Nephron (organoid): ENCODE measurements around the gene DOCK9.
A peak's percentile ranks its signal among the peaks of the same experiment; 100 is the strongest.

ENCODE experiments used
- H3K27ac Mint-ChIP-seq, 3 experiments: 2 replicates each; pipeline ENCODE4 v1.8.0; 2020; ENCODE audit warnings: mixed read lengths in 3 of 3, mild to moderate bottlenecking in 2 of 3, moderate library complexity in 1 of 3
- H3K27me3 Mint-ChIP-seq: 2 replicates; pipeline ENCODE4 v1.8.0; 2021; ENCODE audit warnings: low read depth, mild to moderate bottlenecking, moderate library complexity, mixed read lengths
- H3K36me3 Mint-ChIP-seq: 2 replicates; pipeline ENCODE4 v1.8.0; 2020; ENCODE audit warnings: low read depth, mixed read lengths
- H3K4me1 Mint-ChIP-seq: 2 replicates; pipeline ENCODE4 v1.8.0; 2020; ENCODE audit warnings: mixed read lengths
- H3K4me3 Mint-ChIP-seq, 3 experiments: 2 replicates each; pipeline ENCODE4 v1.8.0; 2020; ENCODE audit warnings: mild to moderate bottlenecking in 3 of 3, mixed read lengths in 3 of 3, moderate library complexity in 2 of 3
- H3K9me3 Mint-ChIP-seq: 2 replicates; pipeline ENCODE4 v1.8.0; 2020; ENCODE audit warnings: mixed read lengths
- TF ChIP-seq, protein P1 (sequence below), 3 experiments: fragments of 200-600 bp; sonication (generic); IDR thresholded peaks; one replicate each; pipeline ENCODE4 v1.5.0; 2021; ENCODE audit warnings: antibody characterized with exemption in 3 of 3; ENCODE audit not compliant: unreplicated experiment in 3 of 3

DOCK9 gene

DNA sequence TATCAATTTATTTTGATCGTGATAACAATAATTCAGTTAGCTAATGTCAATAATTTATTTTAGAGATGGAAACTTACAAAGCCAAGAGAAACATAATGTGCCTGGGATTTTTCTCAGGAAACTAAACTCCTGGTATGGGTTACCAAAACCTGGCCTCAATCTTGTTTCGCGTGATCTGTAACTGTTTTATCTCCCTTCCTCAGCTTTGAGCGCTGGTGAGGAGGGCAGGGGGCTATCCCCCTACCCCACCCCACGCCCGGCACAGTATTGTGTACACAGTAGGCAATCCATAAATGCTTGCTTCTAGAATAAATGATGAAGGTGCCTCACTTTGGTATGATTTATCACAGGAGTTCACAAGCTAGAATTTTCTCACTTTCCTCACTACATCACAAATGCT is 7.7 kb upstream of the DOCK9 start:
- TF ChIP-seq, protein P1, sequence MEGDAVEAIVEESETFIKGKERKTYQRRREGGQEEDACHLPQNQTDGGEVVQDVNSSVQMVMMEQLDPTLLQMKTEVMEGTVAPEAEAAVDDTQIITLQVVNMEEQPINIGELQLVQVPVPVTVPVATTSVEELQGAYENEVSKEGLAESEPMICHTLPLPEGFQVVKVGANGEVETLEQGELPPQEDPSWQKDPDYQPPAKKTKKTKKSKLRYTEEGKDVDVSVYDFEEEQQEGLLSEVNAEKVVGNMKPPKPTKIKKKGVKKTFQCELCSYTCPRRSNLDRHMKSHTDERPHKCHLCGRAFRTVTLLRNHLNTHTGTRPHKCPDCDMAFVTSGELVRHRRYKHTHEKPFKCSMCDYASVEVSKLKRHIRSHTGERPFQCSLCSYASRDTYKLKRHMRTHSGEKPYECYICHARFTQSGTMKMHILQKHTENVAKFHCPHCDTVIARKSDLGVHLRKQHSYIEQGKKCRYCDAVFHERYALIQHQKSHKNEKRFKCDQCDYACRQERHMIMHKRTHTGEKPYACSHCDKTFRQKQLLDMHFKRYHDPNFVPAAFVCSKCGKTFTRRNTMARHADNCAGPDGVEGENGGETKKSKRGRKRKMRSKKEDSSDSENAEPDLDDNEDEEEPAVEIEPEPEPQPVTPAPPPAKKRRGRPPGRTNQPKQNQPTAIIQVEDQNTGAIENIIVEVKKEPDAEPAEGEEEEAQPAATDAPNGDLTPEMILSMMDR (IDR thresholded peaks at IDR 0.05; ENCODE audit: unreplicated experiment in 3 of 3), result no peak

DNA sequence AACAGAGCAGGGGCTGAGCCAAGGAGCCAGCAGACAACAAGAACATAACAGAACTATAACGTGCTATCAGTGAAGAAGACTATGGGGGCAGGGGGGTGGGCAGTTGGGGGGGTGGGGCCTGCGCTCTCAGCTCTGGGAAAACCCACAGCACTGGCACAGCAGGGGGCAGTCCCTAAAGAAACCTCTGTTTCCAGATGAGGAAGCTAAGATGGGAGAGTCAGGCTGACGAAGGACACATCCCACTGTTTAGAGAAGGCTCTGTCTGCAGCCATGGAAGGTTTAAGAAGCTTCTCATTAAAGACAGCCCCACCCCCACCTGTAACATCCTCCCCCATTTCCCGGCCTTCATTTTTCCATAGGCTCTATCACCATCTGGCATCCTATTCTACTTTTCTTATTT is 7.1 kb upstream of the DOCK9 start:
- Mint-ChIP-seq H3K36me3 (no peaks in the 10 kb centered on the region), H3K4me1 (peaks cover 16% of the 10 kb centered on the region)
- TF ChIP-seq, protein P1 (IDR thresholded peaks at IDR 0.05; ENCODE audit: unreplicated experiment in 3 of 3), result no peak

More for the DNA sequence above, 7.7 kb upstream of the DOCK9 start:
- Mint-ChIP-seq H3K4me3 (no peak overlapping the region), H3K4me1 (peaks cover 16% of the 10 kb centered on the region), H3K27me3 (no peaks in the 10 kb centered on the region), H3K27ac (peak overlapping the region in 1 of 3 experiments; percentile 54), H3K9me3 (no peaks in the 10 kb centered on the region), H3K36me3 (no peaks in the 10 kb centered on the region)

DNA sequence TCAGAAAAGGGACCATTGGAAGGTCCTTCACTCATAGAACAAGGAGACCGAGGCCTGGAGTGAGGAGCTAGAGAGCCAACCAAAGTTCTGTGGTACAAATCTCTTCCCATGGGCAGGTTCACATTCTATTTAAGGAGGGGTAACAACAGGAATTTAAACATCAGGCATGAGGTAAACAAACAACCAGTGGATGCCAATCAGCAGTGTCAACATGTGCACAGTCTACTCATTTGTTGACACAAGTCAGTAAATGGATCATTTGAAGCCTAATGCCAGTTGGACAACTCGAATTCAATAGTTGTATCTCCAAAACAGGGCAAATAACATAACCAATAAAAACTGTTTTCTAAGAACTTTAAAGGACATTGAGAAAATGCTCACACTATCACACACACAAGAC is 6.3 kb upstream of the DOCK9 start:
- Mint-ChIP-seq H3K4me1 (peaks cover 18% of the 10 kb centered on the region), H3K27me3 (no peaks in the 10 kb centered on the region), H3K27ac (no peak overlapping the region), H3K4me3 (no peak overlapping the region), H3K36me3 (no peaks in the 10 kb centered on the region), H3K9me3 (no peaks in the 10 kb centered on the region)
- TF ChIP-seq, protein P1 (IDR thresholded peaks at IDR 0.05; ENCODE audit: unreplicated experiment in 3 of 3), result no peak

More for the DNA sequence above, 7.1 kb upstream of the DOCK9 start:
- H3K27me3 Mint-ChIP-seq, result no peaks in the 10 kb centered on the region
- no peak overlapping the region for H3K4me3 Mint-ChIP-seq
- no peaks in the 10 kb centered on the region for H3K9me3 Mint-ChIP-seq
- H3K27ac Mint-ChIP-seq, result no peak overlapping the region

DNA sequence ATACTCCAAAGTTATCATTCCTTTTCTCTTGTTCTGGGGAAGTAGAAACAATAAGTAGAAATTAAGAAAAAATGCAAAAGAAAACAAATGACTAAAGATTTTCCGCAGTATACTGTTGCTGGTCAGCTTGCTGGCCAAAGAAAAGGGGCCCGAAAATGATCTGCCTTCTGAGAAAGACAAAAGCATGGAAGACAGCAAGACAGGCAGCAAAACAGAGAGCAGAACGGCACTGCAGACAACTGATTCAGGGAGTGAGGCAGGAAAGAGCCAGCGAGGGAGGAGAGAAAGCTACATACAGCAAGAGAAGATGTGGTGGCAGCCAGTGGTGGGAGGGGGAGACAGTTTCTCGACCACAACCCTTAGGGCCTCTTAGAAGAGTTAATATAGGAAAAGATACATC is 5.3 kb upstream of the DOCK9 start:
- TF ChIP-seq, protein P1 (IDR thresholded peaks at IDR 0.05; ENCODE audit: unreplicated experiment in 3 of 3), result no peak
- Mint-ChIP-seq H3K4me1 (peaks cover 27% of the 10 kb centered on the region), H3K9me3 (no peaks in the 10 kb centered on the region)

DNA sequence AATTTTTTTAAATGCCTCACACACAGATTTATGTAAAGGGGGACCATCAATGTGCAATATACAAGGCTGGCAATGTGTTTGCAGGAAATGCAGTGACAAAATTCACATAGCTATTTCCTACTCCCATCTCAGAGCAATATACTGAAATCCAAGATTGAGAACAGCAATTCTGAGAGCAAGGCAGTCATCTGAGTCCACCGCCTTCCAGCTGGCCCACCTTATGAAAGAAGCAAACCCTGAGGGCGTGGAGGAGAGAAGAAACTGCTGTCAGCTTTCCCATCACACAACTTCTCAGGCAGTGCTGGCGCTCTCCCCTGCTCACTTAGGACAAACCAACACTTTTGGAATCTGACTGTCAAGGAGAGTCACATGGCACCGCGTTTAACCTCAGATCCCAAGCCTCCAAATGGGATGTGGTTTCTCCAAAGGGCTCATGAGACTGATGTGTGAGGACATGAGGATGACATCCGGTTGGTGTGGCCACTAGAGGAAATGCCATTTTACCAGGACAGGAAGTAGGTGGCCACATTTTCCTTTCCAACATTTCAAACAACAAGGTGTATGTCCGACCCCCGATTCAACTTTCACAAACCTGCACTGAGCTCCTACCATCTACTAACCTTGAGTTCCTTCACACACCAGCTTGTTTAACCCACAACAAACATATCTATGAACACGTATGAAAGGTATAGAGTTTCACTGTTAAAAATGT is 3.7 kb upstream of the DOCK9 start:
- no peak overlapping the region for H3K4me3 Mint-ChIP-seq
- H3K27me3 Mint-ChIP-seq, result no peaks in the 10 kb centered on the region
- H3K27ac Mint-ChIP-seq, result no peak overlapping the region
- TF ChIP-seq, protein P1 (IDR thresholded peaks at IDR 0.05; ENCODE audit: unreplicated experiment in 3 of 3), result no peak
- no peaks in the 10 kb centered on the region for H3K9me3 Mint-ChIP-seq
- H3K36me3 Mint-ChIP-seq, result no peaks in the 10 kb centered on the region
- peaks cover 42% of the 10 kb centered on the region for H3K4me1 Mint-ChIP-seq

More for the DNA sequence above, 5.3 kb upstream of the DOCK9 start:
- no peaks in the 10 kb centered on the region for H3K36me3 Mint-ChIP-seq
- H3K27me3 Mint-ChIP-seq, result no peaks in the 10 kb centered on the region
- peak overlapping the region in 2 of 3 experiments; percentile 16 to 22 for H3K27ac Mint-ChIP-seq
- H3K4me3 Mint-ChIP-seq, result no peak overlapping the region
